Measurements from ENCODE around the gene SLCO3A1.

Gene SLCO3A1

GRCh38 chr15:92005154-92005553, 151.6 kb downstream of the SLCO3A1 start:
- TF ChIP-seq, protein P1, sequence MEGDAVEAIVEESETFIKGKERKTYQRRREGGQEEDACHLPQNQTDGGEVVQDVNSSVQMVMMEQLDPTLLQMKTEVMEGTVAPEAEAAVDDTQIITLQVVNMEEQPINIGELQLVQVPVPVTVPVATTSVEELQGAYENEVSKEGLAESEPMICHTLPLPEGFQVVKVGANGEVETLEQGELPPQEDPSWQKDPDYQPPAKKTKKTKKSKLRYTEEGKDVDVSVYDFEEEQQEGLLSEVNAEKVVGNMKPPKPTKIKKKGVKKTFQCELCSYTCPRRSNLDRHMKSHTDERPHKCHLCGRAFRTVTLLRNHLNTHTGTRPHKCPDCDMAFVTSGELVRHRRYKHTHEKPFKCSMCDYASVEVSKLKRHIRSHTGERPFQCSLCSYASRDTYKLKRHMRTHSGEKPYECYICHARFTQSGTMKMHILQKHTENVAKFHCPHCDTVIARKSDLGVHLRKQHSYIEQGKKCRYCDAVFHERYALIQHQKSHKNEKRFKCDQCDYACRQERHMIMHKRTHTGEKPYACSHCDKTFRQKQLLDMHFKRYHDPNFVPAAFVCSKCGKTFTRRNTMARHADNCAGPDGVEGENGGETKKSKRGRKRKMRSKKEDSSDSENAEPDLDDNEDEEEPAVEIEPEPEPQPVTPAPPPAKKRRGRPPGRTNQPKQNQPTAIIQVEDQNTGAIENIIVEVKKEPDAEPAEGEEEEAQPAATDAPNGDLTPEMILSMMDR (IDR thresholded peaks at IDR 0.05) = no peak
- no peaks in the 10 kb centered on the region for H3K36me3 ChIP-seq (ENCODE audit: control insufficient read depth, insufficient read depth, low read length)
- H3K4me1 ChIP-seq = no peaks in the 10 kb centered on the region
- H3K27ac ChIP-seq = no peak overlapping the region
- no peaks in the 10 kb centered on the region for H3K9me3 ChIP-seq (ENCODE audit: control insufficient read depth, low read length)
- no peak overlapping the region for H3K4me3 ChIP-seq (ENCODE audit: low read depth, low read length)
- no peak overlapping the region for H3K9ac ChIP-seq
- no peak overlapping the region for H3K4me2 ChIP-seq (ENCODE audit: low read length)
- H2AFZ ChIP-seq = no peak overlapping the region
- H3K27me3 ChIP-seq (ENCODE audit: control insufficient read depth, insufficient read depth, low read length) = no peaks in the 10 kb centered on the region
- peaks cover 5% of the 10 kb centered on the region for H3K79me2 ChIP-seq

DNA sequence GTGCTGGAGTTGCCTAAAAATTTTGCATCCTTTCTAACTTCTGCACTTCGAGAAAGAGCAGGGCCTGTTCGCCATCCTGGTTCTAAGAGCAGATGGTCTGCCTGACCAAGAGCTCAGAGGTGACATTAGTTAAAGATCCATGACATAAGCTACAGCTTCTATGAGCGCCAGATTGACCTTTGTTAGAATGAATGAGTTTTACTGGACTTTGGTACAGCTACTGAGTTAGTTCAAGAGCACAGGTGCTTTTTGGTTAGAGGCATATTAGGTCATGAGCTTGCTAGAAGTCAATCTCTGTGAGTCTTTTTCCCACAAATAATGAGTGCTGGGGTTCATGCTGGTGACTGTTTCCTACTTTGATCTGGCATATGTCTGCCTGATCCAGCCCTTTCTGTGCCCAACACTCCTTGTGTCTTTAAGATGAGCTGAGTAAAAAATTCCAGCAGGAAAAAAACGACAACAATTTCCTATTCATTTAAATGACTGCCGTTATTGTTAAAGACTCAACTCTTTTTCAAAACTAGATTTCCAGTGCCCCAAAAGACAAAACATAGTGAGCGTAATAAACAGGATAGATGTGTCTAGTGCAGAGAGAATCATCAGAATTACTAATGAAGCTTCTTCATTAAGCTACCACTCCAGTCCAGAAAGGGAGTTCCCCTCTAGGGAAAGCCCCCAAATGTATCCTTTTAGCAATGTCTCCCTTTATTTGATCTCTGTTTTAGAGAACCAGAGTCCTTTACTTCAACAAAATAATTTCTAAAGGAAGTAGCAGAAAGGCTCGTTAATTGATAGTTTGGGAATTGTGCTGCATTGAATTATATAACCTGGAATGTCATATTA, 152.9 kb downstream of the SLCO3A1 start:
- TF ChIP-seq, protein P1 (IDR thresholded peaks at IDR 0.05) = no peak
- Histone ChIP-seq H3K9ac (no peak overlapping the region), H3K9me3 (ENCODE audit: control insufficient read depth, low read length) (no peaks in the 10 kb centered on the region), H2AFZ (no peak overlapping the region), H3K36me3 (ENCODE audit: control insufficient read depth, insufficient read depth, low read length) (no peaks in the 10 kb centered on the region), H3K27me3 (ENCODE audit: control insufficient read depth, insufficient read depth, low read length) (no peaks in the 10 kb centered on the region), H3K27ac (no peak overlapping the region), H3K4me1 (no peaks in the 10 kb centered on the region), H3K79me2 (peaks cover 4% of the 10 kb centered on the region), H3K4me2 (ENCODE audit: low read length) (no peak overlapping the region), H3K4me3 (ENCODE audit: low read depth, low read length) (no peak overlapping the region)

DNA sequence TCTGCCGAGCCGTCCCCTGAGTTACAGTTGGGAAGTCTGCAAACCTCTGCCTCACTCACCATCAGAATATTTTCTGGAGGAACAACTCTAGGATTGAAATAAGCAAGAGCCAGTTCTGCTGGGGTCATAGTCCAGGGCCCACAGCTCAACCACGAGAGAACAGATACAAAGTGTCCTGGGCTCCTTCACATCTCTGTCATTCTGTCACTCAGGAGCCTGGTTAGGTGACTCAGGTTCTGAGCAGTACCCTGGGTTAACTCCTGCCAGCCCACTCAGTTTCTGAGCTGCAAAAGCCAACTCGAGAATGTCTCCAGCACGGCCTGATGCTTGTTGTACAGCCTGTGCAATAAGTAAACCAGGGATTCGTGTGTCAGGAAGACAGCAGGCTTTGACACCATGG, 155.7 kb downstream of the SLCO3A1 start:
- Histone ChIP-seq H3K79me2 (peaks cover 4% of the 10 kb centered on the region), H3K9ac (no peak overlapping the region), H3K4me1 (peaks cover 7% of the 10 kb centered on the region), H3K27me3 (ENCODE audit: control insufficient read depth, insufficient read depth, low read length) (no peaks in the 10 kb centered on the region), H3K9me3 (ENCODE audit: control insufficient read depth, low read length) (no peaks in the 10 kb centered on the region), H3K27ac (no peak overlapping the region), H2AFZ (no peak overlapping the region), H3K4me3 (ENCODE audit: low read depth, low read length) (no peak overlapping the region), H3K4me2 (ENCODE audit: low read length) (no peak overlapping the region), H3K36me3 (ENCODE audit: control insufficient read depth, insufficient read depth, low read length) (no peaks in the 10 kb centered on the region)
- TF ChIP-seq, protein P1 (IDR thresholded peaks at IDR 0.05) = no peak

GRCh38 chr15:92011611-92012367, 158.3 kb downstream of the SLCO3A1 start:
- Histone ChIP-seq H3K79me2 (peaks cover 21% of the 10 kb centered on the region), H3K9me3 (ENCODE audit: control insufficient read depth, low read length) (no peaks in the 10 kb centered on the region), H3K4me3 (ENCODE audit: low read depth, low read length) (no peak overlapping the region), H3K27ac (peak overlapping the region; percentile 12), H3K4me1 (peaks cover 7% of the 10 kb centered on the region), H3K9ac (no peak overlapping the region), H2AFZ (no peak overlapping the region), H3K36me3 (ENCODE audit: control insufficient read depth, insufficient read depth, low read length) (no peaks in the 10 kb centered on the region), H3K27me3 (ENCODE audit: control insufficient read depth, insufficient read depth, low read length) (no peaks in the 10 kb centered on the region), H3K4me2 (ENCODE audit: low read length) (no peak overlapping the region)
- TF ChIP-seq, protein P1 (IDR thresholded peaks at IDR 0.05) = no peak
